Sigmoid colon (tissue), 4 donors: ENCODE measurements around the gene WDR11.

Experiments
- POLR2A ChIP-seq, 2 donors: fragments of 450-650 bp; IDR thresholded peaks; one replicate each; pipeline ENCODE4 v1.6.1; 2016; ENCODE audit warnings: antibody characterized with exemption in 2 of 2, mild to moderate bottlenecking in 2 of 2, moderate library complexity in 2 of 2
- POLR2AphosphoS5 ChIP-seq, 4 donors: sonication (generic); formaldehyde crosslinking; IDR thresholded peaks; one replicate each; pipeline ENCODE4 v1.6.1; 2017; ENCODE audit warnings: antibody characterized with exemption in 4 of 4
- TF ChIP-seq, protein P1 (sequence below), 4 experiments: fragments of 450-650 bp in 3 of 4; fragments of 200-600 bp in 1 of 4; IDR thresholded peaks; one replicate each; pipeline ENCODE4 v1.5.1; 2016 to 2019; ENCODE audit warnings: antibody characterized with exemption in 4 of 4, mild to moderate bottlenecking in 3 of 4, moderate library complexity in 2 of 4

DNA sequence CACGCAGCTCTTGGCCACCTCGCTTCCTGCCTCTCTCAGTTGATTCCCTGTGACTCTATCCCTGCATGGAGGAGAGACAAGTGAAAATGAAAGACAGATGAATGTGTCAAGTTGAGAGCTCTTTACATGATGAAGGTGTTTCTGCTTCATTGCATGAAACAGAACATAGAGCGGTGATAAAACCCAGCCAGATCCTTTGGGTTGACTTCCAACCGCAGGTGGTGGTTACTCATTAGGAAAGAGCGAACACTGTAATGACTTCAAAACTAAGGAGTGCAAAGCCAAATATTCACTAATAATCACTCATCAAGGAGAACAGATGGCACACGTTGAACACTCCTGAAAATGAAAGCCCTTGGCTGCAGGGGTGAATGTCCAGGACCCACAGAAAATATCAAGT, 31.8 kb upstream of the WDR11 start:
- TF ChIP-seq, protein P1, sequence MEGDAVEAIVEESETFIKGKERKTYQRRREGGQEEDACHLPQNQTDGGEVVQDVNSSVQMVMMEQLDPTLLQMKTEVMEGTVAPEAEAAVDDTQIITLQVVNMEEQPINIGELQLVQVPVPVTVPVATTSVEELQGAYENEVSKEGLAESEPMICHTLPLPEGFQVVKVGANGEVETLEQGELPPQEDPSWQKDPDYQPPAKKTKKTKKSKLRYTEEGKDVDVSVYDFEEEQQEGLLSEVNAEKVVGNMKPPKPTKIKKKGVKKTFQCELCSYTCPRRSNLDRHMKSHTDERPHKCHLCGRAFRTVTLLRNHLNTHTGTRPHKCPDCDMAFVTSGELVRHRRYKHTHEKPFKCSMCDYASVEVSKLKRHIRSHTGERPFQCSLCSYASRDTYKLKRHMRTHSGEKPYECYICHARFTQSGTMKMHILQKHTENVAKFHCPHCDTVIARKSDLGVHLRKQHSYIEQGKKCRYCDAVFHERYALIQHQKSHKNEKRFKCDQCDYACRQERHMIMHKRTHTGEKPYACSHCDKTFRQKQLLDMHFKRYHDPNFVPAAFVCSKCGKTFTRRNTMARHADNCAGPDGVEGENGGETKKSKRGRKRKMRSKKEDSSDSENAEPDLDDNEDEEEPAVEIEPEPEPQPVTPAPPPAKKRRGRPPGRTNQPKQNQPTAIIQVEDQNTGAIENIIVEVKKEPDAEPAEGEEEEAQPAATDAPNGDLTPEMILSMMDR (IDR thresholded peaks at IDR 0.05), result no peak
- TF ChIP-seq POLR2A (IDR thresholded peaks at IDR 0.05) (no peak), POLR2AphosphoS5 (IDR thresholded peaks at IDR 0.05) (no peak)
